Small intestine (tissue), 7 donors: ENCODE data around the gene GALNS. TPM values are rescaled to one million over a fixed set of nuclear protein-coding genes. Genes with fewer than 3 reads are reported as not detected.

Experiments
- DNase-seq, 2 donors: peaks; one replicate each; pipeline versions ENCODE4 v3.0.0 to v3.0.0-alpha.2; 2013
- FAIRE-seq: peaks from 2 replicates; lab custom pipeline; 2012; peaks lifted over from hg19 to GRCh38; lab: Jason Lieb, UNC
- H3K27ac ChIP-seq, 3 donors: one replicate each; pipeline ENCODE4 v1.5.1; 2013; ENCODE audit warnings: low read length in 2 of 3, mild to moderate bottlenecking in 2 of 3, control low read depth in 1 of 3, inconsistent platforms in 1 of 3, low read depth in 1 of 3, moderate library complexity in 1 of 3
- H3K27me3 ChIP-seq, 3 donors: one replicate each; pipeline ENCODE4 v1.6.1; 2013; ENCODE audit warnings: low read length in 3 of 3, inconsistent platforms in 1 of 3; ENCODE audit not compliant: control insufficient read depth in 3 of 3, insufficient read depth in 3 of 3
- H3K36me3 ChIP-seq, 3 donors: one replicate each; pipeline ENCODE4 v1.6.1; 2013; ENCODE audit warnings: low read length in 3 of 3, inconsistent platforms in 1 of 3, low read depth in 1 of 3, mild to moderate bottlenecking in 1 of 3, moderate library complexity in 1 of 3; ENCODE audit not compliant: control insufficient read depth in 3 of 3, insufficient read depth in 2 of 3
- H3K4me1 ChIP-seq, 3 donors: one replicate each; pipeline ENCODE4 v1.6.1; 2013; ENCODE audit warnings: low read length in 2 of 3, inconsistent platforms in 1 of 3, low read depth in 1 of 3, mild to moderate bottlenecking in 1 of 3, moderate library complexity in 1 of 3; ENCODE audit not compliant: control insufficient read depth in 3 of 3, insufficient read depth in 2 of 3
- H3K4me3 ChIP-seq, 3 donors: one replicate each; pipeline ENCODE4 v1.5.1; 2013; ENCODE audit warnings: low read length in 3 of 3, control low read depth in 1 of 3, inconsistent platforms in 1 of 3, low read depth in 1 of 3, mild to moderate bottlenecking in 1 of 3, moderate library complexity in 1 of 3
- H3K9me3 ChIP-seq, 2 donors: one replicate each; pipeline ENCODE4 v1.6.1; 2013; ENCODE audit warnings: low read depth in 1 of 2, low read length in 1 of 2; ENCODE audit not compliant: control insufficient read depth in 2 of 2, insufficient read depth in 1 of 2
- WGBS, 3 donors: extraction: QIAGEN DNeasy Blood & Tissue Kit; methylation state at CpG; one replicate each; pipeline ENCODE4 v1.1.7; 2013; 5-methylcytosine and 5-hydroxymethylcytosine counted together
- polyA plus RNA-seq, 4 donors: library from polyadenylated mRNA; stranded (reverse) in 3 of 4; unstranded in 1 of 4; fragments of 200-250 nt in 3 of 4; fragments of 120-200 nt in 1 of 4; gene quantifications; one replicate each; pipeline versions ENCODE4 v1.2.1 to v1.2.3, GENCODE V29; 2013
- donor health status: healthy with polysubstance abuse.
- donor health status: control.
- donor health status: control.
- donor health status: Bipolar disorder and iron deficiency.
- donor health status: healthy.

GALNS gene
- polyA plus RNA-seq, 4 donors = 28.3 to 35.4 (median 32.7) TPM

GRCh38 chr16:88854306-88855111, 2.2 kb downstream of the GALNS start:
- peaks cover under 1 to 46% (median 7%) of the 10 kb centered on the region in 3 donors for H3K36me3 ChIP-seq
- H3K4me3 ChIP-seq = no peak overlapping the region
- no peak overlapping the region for H3K27ac ChIP-seq
- H3K4me1 ChIP-seq = peaks cover 0 to 10% (median 5%) of the 10 kb centered on the region in 3 donors
- 61 to 63% (median 62%) methylated on average over 18 to 20 of the region's 20 CpGs for WGBS, 3 donors
- DNase-seq (no peak), FAIRE-seq (no peak)
- H3K27me3 ChIP-seq = no peaks in the 10 kb centered on the region
- H3K9me3 ChIP-seq = peaks cover 0 to 4% of the 10 kb centered on the region in 2 donors

- Histone ChIP-seq H3K9me3 (peaks cover 0 to 4% of the 10 kb centered on the region in 2 donors), H3K27me3 (no peaks in the 10 kb centered on the region), H3K4me3 (no peak overlapping the region), H3K4me1 (peaks cover 0 to 10% (median 5%) of the 10 kb centered on the region in 3 donors), H3K27ac (no peak overlapping the region), H3K36me3 (peaks cover 0 to 41% (median 7%) of the 10 kb centered on the region in 3 donors)
- WGBS, 3 donors = 82 to 89% (median 85%) methylated on average over 17 of the region's 17 CpGs
- FAIRE-seq = no peak
- no peak for DNase-seq
Measured at GRCh38 chr16:88853325-88853941, 3.3 kb downstream of the GALNS start.

DNA sequence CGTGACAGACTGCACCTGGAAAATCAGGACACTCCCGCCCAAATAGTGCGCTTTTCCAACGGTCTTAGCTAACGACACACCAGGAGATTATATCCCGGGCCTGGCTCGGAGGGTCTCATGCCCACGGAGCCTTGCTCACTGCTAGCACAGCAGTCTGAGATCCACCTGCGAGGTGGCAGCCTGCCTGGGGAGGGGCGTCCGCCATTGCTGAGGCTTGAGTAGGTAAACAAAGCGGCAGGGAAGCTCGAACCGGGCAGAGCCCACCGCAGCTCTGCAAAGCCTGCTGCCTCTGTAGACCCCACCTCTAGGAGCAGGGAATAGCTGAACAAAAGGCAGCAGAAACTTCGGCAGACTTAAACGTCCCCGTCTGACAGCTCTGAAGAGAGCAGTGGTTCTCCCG, 5.1 kb downstream of the GALNS start:
- DNase-seq = no peak
- WGBS, 3 donors = 91 to 94% (median 92%) methylated on average over 19 of the region's 19 CpGs
- H3K36me3 ChIP-seq = peaks cover 0 to 47% (median 7%) of the 10 kb centered on the region in 3 donors
- H3K27ac ChIP-seq = no peak overlapping the region
- peaks cover 0 to 4% of the 10 kb centered on the region in 2 donors for H3K9me3 ChIP-seq
- no peak overlapping the region for H3K4me3 ChIP-seq
- no peaks in the 10 kb centered on the region for H3K27me3 ChIP-seq
- FAIRE-seq = no peak
- H3K4me1 ChIP-seq = peaks cover 0 to 7% (median 3%) of the 10 kb centered on the region in 3 donors

DNA sequence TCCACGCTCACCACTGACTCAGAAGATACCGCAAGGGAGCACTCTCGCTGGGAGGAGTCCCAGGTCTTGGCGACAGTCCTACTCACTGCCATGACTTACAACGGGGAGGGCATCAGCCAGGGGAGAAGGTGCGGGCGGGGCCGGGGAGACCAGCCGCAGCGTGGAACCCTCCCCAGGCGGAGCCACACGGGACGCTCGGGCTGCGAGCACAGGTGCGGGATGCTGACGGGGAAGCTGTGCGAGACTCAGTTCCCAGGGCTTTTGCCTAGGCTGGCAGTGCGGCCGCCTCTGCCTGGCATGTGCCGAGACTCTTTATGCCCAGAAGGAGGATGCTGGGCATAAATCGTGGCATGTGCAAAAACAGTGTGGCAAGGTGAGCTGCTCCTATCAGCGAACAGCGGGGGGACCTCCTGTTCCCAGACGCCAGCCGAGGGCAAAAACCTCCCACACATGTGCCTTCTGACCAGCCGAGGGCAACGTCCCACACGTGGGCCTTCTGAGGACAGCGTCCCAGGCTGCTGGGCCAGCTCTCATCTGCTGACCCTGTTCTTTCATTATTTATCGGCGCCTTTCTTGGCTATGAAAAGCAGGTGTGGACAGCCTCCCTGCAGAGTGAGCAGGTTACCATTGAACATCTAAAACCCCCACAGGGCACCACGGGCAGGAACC, 6.1 kb downstream of the GALNS start:
- Histone ChIP-seq H3K4me1 (peaks cover 0 to 2% (median 1%) of the 10 kb centered on the region in 3 donors), H3K4me3 (no peak overlapping the region), H3K27ac (no peak overlapping the region), H3K9me3 (peaks cover 0 to 4% of the 10 kb centered on the region in 2 donors), H3K27me3 (no peaks in the 10 kb centered on the region), H3K36me3 (peaks cover 0 to 49% (median 7%) of the 10 kb centered on the region in 3 donors)
- WGBS, 3 donors = 93 to 95% (median 94%) methylated on average over 33 of the region's 33 CpGs
- no peak for FAIRE-seq
- no peak for DNase-seq

DNA sequence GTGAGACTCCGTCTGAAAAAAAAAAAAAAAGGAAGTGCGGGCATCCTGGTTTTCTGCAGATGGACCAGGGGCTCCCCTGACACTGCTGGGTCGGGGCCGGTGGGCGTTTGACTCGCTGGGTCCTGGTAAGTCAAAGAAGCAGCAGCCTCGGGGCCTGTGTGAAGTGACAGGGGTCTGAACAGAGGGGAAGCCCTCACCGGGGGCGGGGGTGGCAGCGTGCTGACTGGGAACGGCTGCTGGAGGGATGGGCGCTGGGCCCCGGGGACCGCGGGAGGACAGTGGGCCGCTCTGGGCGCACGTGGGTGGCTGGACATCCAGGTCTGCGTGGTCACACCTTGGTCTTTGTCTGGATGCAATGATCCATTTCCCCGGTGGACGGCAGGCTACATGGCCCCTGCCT, 8.2 kb downstream of the GALNS start:
- H3K4me1 ChIP-seq = no peaks in the 10 kb centered on the region
- no peak overlapping the region for H3K4me3 ChIP-seq
- 92 to 95% (median 92%) methylated on average over 20 to 21 of the region's 21 CpGs for WGBS, 3 donors
- H3K36me3 ChIP-seq = peaks cover 0 to 35% (median 7%) of the 10 kb centered on the region in 3 donors
- H3K27me3 ChIP-seq = no peaks in the 10 kb centered on the region
- FAIRE-seq (no peak), DNase-seq (no peak)
- H3K27ac ChIP-seq = no peak overlapping the region
- peaks cover 0 to 4% of the 10 kb centered on the region in 2 donors for H3K9me3 ChIP-seq

- peaks cover 0 to 42% (median 7%) of the 10 kb centered on the region in 3 donors for H3K36me3 ChIP-seq
- no peaks in the 10 kb centered on the region for H3K4me1 ChIP-seq
- H3K9me3 ChIP-seq = peaks cover 0 to 4% of the 10 kb centered on the region in 2 donors
- no peak overlapping the region for H3K27ac ChIP-seq
- FAIRE-seq (no peak), DNase-seq (no peak)
- H3K27me3 ChIP-seq = no peaks in the 10 kb centered on the region
- 90 to 94% (median 93%) methylated on average over 18 of the region's 18 CpGs for WGBS, 3 donors
- H3K4me3 ChIP-seq = no peak overlapping the region
Measured at GRCh38 chr16:88847654-88848053, 9.1 kb downstream of the GALNS start.

DNA sequence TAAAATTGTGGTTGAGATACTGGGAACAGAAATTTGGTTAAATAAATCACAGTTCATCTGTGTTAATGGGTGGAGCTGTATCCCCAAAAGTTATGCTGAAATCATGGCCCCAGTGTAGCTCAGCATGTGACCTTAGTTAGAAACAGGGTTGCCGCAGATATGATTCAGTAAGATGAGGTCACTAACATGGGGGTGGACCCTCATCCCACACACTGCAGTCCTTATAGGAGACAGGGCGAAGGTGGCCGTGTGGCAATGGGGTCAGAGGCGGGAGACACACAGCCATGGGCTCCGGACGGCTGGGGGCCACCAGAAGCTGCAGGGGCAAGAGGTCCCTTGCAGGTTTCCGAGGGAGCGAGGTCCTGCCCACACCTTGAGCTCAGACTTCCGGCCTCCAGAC, 10.7 kb downstream of the GALNS start:
- Histone ChIP-seq H3K4me1 (no peaks in the 10 kb centered on the region), H3K27me3 (no peaks in the 10 kb centered on the region), H3K4me3 (no peak overlapping the region), H3K9me3 (no peaks in the 10 kb centered on the region), H3K36me3 (peaks cover 3 to 51% (median 7%) of the 10 kb centered on the region in 3 donors), H3K27ac (no peak overlapping the region)
- 97 to 98% (median 98%) methylated on average over 8 to 9 of the region's 9 CpGs for WGBS, 3 donors
- DNase-seq (no peak), FAIRE-seq (no peak)

- Histone ChIP-seq H3K36me3 (peaks cover 0 to 55% (median 3%) of the 10 kb centered on the region in 3 donors), H3K4me1 (no peaks in the 10 kb centered on the region), H3K9me3 (no peaks in the 10 kb centered on the region), H3K4me3 (no peak overlapping the region), H3K27me3 (no peaks in the 10 kb centered on the region), H3K27ac (no peak overlapping the region)
- 73 to 84% (median 83%) methylated on average over 11 of the region's 11 CpGs for WGBS, 3 donors
- no peak for DNase-seq
- no peak for FAIRE-seq
Measured at GRCh38 chr16:88844419-88845036, 12.2 kb downstream of the GALNS start.
